Measurements from ENCODE around the gene AKR1B15.
A peak's percentile ranks its signal among the peaks of the same experiment; 100 is the strongest.
"Not testable (repeated sequence)": the region's sequence is repeated elsewhere in the genome, so short reads cannot be mapped to it uniquely, and the experiment has no call there.

The AKR1B15 gene

GRCh38 chr7:134533288-134533771, 15.6 kb upstream of the AKR1B15 start:
- no peak for DNase-seq

GRCh38 chr7:134534633-134535032, 14.3 kb upstream of the AKR1B15 start:
- DNase-seq, result no peak

- peak; percentile 44 for DNase-seq
These were observed 13.5 kb upstream of the AKR1B15 start for GRCh38 chr7:134535272-134535918.

GRCh38 chr7:134535919-134536299, 13.0 kb upstream of the AKR1B15 start:
- no peak for DNase-seq

- not testable (repeated sequence) for DNase-seq
These were observed 12.4 kb upstream of the AKR1B15 start for GRCh38 chr7:134536558-134536957.

- DNase-seq, result not testable (repeated sequence)
These were observed 11.6 kb upstream of the AKR1B15 start for GRCh38 chr7:134537273-134537781.

- DNase-seq, result no peak
These were observed 9.4 kb upstream of the AKR1B15 start for GRCh38 chr7:134539380-134540004.

DNA sequence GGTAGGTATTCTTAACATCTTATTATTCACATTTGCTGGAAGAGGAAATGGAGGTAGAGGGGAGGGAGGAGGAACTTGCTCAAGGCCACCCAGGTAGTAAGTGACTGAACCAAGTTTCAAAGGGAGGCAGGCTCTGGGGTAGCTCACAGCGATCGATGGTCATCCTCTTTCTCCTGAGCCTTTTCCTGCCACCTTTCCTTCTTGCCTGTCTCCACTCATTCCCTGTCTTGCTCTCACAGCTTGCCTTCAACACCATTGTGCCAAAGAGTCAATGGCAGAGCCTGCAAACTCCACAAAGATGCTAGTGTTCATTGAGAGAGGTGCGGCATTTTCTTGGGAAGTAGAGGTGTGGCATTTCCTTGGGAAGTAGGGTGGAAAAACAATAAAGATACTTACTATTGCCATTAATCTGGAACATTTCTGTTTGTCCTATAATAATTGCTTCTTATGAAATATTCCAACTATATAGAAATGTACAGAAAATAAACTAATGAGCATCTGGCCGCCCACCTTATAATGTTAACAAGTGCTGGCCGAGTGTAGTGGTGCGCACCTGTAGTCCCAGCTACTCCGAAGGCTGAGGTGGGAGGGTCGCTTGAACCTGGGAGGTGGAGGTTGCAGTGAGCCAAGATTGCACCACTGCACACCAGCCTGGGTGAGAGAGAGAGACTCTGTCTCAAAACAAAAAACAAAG, 7.3 kb upstream of the AKR1B15 start:
- not testable (repeated sequence) for DNase-seq

DNA sequence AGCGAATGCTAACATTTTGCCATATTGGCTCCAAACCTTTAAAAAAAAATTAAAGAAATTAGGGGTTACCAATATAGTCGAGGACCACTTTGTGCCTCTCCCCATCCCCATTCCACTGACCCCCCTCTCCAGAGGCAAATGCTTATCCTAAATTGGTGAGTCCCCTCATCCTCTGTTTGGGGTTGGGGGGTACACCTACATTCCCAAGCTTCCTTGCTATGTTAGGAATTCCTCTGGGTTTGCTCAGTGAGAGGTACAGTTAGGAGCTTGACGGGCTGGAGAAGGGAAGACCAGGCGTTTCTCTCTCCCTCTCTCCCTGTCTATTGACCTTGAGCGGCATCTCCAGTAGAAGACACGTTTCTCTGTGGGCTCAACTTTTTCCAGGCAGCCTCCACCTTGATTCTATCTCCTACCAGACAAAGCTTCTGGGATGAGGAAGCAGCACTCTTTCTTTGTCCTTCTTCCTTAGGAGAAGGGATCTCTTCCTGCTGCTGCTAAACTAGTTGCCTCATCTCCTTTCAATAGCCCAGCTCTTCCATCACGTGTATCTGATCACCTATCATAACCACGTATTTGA, 6.6 kb upstream of the AKR1B15 start:
- no peak for DNase-seq

- no peak for DNase-seq
These were observed 3.5 kb upstream of the AKR1B15 start for GRCh38 chr7:134545380-134545779.

DNA sequence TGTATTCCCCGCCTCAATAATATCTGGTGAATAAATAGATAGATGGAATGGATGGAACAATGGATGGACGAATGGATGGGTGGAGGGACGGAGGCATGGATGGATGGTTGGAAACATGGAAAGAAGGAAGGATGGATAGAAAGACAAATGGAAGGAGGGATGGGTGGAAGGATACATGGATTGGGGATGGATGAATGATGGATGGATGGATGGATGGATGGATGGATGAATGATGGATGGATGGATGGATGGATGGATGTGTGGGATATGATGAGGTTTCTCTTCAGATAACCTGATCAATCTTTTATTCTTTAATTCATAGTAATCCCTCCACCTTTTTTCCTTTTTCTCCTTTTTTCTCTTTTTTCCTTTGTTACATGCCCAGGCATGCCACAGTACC, 3.0 kb upstream of the AKR1B15 start:
- no peak for DNase-seq

GRCh38 chr7:134546955-134547354, 2.0 kb upstream of the AKR1B15 start:
- DNase-seq, result peak; percentile 94

DNA sequence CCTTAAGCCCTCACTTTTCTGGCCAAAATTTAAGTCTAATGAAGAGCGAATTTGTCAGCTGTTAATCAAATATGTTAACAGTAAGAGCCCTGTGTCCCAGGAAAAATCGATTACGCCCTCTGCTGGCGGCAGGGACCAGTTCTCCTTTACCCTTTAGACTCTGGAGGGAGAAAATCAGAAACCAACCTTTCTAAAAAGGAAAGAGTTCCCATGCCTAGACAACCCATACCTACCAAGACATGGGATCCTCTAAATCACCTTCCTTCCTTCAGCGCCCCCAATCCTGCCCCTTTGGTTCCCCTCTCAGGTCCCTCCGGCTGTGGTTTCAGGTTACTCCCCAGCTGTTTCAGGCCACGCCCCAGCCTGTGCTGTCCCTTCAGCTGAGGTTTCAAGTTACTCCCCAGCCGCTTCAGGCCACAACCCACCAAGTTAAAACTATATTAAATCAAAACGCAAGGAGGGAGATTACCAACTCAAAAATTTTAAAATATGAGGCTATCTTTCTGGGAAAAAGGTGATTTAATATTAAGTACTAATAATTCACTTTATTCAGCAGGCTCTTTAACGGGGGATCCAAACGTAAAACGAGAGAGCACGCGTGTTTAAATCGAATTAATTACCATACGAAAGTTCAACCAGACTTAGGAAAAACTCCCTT, 1.4 kb upstream of the AKR1B15 start:
- DNase-seq, result peak; percentile 92

DNA sequence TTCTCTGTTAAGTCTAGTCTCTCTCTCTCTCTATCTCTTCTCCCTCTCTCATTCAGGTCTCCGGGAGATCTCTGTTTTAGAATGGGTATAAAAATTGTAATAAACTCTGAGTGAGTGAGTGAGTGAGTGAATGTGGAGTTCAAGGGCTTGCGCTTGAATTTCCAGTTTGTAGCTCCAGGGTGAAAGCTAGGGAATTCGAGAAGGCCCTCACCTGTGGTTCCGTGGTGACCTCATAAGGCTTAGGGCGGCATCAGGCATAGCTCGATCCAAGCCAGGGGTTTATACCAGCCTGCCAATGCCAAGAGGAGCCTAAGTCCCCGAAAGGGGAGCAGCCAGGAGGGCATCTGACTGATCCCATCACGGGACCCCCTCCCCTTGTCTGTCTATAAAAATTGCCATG, 456 bp downstream of the AKR1B15 start:
- no peak for DNase-seq

DNA sequence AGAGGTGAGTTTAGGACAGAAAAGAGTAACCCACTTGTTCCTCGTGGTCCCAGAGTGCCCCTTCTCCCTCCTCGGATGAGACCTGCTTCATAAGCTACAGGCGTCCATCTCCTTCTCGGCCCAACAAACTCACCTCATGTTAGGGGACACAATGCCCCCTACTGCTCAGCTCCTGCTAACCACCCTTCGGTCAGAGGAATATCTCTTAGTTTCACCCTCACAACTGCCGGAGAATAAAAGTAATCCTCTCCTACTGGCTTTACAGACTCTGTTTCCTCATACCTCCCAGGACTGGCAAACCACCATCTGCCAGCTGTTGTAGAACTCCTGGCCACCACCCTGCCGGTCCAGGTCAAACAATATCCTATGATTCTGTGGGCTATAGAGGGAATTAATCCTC, 3.2 kb downstream of the AKR1B15 start:
- DNase-seq, result no peak

DNA sequence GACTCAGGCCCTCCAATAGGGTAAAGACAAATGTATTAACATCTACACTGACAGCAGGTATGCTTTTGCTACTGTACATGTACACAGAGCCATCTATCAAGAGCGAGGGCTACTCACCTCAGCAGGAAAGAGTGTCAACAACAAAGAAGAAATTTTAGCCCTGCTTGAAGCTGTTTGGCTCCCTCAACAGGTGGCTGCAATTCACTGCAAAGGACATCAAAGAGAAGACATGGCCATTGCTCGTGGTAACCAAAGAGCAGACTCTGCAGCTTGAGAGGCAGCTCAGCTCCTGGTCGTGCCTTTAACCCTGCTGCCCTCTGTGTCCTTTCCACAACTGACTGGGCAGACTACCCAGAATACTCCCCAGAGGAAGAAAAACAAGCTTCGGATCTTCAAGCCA, 5.1 kb downstream of the AKR1B15 start:
- DNase-seq, result no peak

DNA sequence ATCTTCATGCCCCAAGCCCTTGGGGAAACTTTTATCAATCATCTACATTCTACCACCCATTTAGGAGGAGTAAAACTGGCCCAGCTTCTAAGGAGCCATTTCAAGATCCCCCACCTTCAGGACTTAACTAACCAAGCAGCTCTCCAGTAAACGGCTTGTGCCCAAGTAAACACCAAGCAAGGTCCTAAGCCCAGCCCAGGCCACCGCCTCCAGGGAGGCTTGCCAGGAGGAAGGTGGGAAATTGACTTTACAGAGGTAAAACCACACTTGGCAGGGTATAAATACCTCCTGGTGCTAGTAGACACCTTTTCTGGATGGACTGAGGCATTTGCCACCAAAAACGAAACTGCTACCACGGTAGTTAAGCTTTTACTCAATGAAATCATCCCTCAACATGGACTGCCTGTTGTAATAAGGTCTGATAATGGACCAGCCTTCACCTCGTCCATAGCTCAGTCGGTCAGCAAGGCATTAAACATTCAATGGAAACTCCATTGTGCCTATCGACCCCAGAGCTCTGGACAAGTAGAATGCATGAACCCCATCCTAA, 5.6 kb downstream of the AKR1B15 start:
- no peak for DNase-seq

DNA sequence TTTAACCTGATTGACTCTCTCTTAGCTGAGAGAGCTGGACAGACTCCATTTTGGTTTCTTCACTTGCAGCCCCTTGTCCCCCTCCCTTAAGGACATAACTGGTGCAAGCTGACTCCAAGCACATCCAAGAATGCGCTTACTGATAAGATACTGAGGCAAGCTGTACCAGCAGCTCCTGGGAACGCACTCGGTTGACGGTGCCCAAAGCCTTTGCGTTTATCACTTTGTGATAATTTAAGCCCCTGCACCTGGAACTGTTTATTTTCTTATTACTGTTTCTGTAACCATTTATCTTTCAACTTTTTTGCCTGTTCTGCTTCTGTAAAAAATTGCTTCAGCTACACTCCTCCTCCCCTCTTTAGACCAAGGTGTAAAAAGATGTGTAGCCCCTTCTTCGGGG, 8.5 kb downstream of the AKR1B15 start:
- no peak for DNase-seq

DNA sequence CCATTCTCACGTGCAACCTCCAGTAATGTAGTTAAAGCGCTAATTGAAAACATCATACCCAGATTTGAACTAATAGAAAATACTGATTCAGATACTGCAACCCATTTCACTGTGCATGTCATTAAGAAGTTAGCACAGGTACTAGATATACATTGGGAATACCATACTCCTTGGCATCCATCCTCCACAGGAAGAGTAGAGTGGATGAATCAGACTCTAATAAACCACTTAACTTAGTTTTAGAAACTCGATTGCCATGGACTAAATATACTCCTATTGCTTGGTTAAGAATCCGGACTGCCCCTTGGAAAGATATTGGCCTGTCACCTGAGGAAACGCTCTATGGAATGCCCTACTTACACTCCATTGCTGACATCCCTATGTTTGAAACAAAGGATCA, 9.5 kb downstream of the AKR1B15 start:
- no peak for DNase-seq

DNA sequence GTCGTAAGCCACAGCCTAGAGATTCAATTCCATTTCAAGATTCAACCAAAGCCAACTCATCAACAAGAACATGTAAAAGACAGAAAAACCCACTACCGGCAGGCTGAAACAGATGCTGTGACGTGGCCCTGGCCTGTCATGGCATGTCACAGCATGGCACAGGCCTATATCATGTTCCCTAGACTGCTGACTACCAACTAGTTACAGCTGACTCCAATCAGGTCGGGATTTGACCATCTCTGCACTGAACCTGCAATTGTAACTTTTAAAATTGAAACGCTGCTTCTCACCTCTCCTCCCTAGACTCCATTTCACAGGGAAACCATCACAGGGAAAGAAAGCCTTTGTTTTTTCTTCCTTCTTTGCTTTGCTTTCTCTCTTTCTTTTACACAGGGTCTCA, 12.7 kb downstream of the AKR1B15 start:
- peak; percentile 65 for DNase-seq

- no peak for DNase-seq
These were observed 13.2 kb downstream of the AKR1B15 start for GRCh38 chr7:134562136-134562535.

DNA sequence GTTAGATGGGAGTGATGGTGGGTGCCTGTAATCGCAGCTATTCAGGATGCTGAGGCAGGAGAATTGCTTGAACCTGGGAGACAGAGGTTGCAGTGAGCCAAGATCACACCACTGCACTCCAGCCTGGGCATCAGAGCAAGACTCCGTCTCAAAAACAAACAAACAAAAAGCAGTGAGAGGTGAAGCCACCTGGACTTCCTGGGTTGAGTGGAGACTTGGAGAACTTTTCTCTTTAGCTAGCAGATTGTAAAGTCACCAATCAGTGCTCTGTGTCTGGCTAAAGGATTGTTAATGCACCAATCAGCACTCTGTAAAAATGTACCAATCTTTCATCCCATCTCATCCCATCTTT, 14.5 kb downstream of the AKR1B15 start:
- not testable (repeated sequence) for DNase-seq

DNA sequence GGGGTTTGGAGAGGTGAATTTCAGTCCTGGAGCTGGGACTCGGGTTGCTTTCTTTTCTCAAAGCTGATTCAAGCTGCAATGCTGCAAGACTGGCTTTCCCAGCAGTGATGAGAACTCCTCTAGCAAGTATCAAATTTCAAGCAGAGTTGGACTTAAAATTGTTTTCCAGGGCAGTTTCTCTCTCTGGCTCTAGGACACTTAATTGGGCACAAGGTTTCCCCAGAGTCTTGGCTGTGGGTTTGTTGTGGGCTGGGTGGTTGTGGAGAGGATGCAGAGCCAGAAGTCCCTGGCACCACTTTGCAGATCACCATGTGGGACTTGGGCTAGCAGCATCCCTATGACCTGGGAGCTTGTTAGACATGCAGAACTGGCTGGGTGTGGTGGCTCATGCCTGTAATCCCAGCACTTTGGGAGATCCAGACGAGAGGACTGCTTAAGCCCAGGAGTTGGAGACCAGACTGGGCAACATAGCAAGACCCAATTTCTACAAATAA, 16.8 kb downstream of the AKR1B15 start:
- DNase-seq, result no peak
